Mucosa of gallbladder (tissue), 1 donor: ENCODE data around the gene ASIP. TPM values are rescaled to one million over a fixed set of nuclear protein-coding genes. Genes with fewer than 3 reads are reported as not detected.
"Not testable (repeated sequence)": the region's sequence is repeated elsewhere in the genome, so short reads cannot be mapped to it uniquely, and the experiment has no call there.

Experiments used
- DNase-seq: peaks from one replicate; pipeline ENCODE4 v3.0.0-alpha.2; 2020; ENCODE audit warnings: low spot score
- total RNA-seq: library from RNA; stranded (reverse); gene quantifications from one replicate; pipeline ENCODE4 v1.2.1, GENCODE V29; 2021
- donor health status: DM: no; HTN: no; CAD: no.

ASIP gene
- total RNA-seq, 1 donor from 2014 or later, result not detected

GRCh38 chr20:34242879-34243278 lies 1.7 kb downstream of the ASIP start:
- no peak for DNase-seq

DNA sequence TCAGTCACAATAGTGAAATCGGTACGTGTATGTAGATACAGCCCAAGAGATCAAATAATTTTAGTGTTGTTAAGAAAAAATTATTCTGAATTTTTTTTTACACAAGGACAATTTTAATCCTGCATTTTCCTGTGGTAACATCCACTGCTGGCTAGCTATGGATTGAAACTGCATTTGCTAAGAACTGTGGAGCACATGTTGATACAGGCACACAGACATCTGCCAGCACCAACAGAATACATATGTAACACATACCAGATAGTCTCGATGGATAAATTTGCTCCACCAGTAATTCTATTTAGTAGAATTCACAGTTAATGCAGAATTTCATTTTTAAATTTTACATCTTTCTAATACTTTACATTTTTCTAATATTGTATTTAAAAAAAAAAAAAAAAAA lies 2.2 kb downstream of the ASIP start:
- DNase-seq, result no peak

DNA sequence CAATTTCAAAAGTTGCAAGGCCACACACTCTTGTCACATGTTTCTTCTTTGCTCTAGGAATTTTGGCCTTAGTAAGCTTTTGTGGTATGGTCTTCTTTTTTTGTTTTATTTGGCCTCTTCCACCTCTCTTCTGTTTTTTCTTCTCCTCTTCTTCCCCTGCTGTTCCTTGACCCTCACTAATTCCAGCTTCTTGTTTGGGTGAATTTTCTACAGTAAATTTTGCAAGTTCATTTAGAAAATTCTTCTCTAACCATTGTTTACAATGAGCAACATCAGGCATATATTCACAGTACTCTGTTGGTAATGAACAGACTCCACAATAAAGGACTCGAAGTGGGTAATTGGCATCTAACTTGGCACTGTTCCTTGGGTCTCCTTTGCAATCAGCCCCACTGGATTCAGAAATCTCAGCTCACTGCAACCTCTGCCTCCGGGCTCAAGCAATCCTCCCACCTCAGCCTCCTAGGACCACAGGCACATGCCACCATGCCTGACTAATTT lies 5.0 kb downstream of the ASIP start:
- DNase-seq, result no peak

DNA sequence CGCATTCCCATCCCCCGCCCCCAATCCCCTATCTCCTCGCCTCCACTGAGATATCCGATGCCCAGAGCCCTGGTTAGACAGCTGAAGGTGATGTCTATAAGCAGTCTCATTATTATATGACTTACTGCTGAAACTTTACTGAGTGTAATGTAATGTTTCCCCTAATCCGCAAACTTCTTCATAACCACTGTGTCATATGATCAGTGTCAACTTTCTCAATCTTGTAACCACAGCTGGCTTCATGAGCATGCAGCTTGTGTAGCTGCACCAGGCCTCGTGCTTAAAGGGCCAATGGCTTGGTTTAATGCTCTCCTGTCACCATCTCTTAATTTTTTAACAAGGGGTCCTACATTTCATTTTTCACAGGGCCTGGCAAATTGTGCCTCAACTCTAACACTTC lies 8.1 kb downstream of the ASIP start:
- no peak for DNase-seq

GRCh38 chr20:34250005-34250404 lies 8.8 kb downstream of the ASIP start:
- DNase-seq, result no peak

- no peak for DNase-seq
Observed at GRCh38 chr20:34251619-34252018, 10.4 kb downstream of the ASIP start.

DNA sequence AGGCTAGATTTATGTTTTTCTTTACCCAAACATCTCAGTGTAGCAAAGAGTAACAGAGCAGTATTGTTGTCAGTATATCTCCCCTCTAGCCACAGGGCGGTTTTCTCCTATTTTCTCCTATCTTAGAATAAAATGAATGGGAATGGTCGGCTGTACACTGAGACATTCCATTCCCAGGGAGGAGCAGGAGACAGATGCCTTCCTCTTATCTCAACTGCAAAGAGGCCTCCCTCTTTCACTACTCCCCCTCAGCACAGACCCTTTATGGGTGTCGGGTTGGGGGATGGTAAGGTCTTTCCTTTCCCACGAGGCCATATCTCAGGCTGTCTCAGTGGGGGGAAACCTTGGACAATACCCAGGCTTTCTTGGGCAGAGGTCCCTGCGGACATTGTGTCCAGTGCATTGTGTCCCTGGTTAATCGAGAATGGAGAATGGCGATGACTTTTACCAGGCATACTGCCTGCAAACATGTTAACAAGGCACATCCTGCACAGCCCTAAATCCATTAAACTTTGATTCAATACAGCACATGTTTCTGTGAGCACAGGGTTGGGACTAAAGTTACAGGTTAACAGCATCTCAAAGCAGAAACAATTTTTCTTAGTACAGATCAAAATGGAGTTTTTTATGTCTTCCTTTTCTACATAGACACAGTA lies 11.3 kb downstream of the ASIP start:
- DNase-seq, result not testable (repeated sequence)

DNA sequence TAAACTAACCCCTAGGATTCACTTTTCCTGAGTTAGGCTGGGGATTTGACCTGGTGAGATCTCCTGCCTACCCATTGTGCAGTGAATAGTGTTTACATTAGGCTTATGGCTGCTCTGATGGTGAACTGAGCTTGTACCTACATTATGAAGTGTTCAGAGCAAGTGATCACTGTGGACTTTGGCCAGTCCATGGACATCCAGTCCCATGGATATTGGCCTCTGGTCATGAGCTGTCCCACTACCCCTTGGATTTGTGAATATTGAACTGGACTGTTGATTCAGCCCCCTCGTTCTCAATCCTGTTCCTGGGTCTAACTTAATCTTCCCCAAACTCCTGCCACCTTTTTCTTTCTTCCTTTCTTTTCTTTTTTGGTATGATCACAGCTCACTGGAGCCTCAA lies 13.8 kb downstream of the ASIP start:
- no peak for DNase-seq

DNA sequence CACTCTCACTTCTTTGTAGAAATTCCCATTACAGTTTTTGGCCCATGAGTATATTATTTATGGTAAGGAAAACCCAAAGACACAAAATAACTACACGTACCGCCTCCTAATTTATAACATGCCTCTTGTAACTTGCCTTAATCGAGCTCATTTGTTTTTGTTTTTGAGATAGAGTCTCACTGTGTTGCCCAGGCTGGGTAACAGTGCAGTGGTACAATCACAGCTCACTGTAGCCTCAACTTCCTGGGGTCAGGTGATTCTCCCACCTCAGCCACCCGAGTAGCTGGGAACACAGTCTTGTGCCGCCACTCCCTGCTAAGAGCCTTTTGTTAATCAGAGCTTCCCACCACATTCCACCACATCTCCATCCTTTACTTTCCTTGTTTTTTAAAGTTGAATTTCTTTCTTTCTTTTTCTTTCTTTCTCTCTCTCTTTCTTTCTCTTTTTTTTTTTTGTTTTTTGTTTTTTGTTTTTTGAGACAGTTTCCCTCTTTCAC lies 15.5 kb downstream of the ASIP start:
- DNase-seq, result no peak

- DNase-seq, result no peak
Observed at GRCh38 chr20:34260208-34260942, 19.2 kb downstream of the ASIP start.

DNA sequence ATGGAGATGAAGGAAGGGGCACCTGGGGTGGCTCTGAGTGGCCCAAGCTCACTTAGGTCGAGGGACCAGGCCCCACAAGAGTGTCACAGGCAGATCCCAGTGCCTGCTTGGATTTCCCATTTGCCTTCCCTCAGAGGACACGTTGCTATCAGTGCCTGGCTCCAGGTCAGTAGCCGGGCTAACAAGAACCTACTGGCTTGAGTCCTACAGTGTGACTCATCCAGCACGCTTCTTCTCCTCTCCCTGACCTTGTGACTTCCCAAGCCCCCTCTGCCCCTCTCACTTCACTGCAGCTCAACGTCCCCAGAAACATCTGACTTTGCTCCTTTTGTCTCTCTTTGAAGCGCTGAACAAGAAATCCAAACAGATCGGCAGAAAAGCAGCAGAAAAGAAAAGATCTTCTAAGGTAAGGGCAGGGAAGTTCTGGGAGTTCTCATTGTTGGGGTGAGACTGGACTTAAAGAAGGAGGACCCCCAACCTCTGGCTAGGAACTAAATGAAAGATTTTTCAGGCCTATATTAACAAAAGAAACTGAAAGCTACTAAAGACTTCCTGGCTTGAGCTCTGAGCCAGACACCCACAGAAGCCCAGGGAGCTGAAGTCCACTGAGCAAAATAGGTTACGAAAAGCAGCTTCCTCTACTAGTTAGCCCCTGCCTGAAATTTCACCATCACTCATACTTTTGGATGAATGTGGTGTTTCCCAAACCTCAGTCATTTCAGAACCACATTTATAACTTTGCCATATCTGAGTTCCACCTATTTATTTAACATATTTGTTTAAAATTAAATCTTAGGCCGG lies 21.5 kb downstream of the ASIP start:
- DNase-seq, result peak; percentile 41

DNA sequence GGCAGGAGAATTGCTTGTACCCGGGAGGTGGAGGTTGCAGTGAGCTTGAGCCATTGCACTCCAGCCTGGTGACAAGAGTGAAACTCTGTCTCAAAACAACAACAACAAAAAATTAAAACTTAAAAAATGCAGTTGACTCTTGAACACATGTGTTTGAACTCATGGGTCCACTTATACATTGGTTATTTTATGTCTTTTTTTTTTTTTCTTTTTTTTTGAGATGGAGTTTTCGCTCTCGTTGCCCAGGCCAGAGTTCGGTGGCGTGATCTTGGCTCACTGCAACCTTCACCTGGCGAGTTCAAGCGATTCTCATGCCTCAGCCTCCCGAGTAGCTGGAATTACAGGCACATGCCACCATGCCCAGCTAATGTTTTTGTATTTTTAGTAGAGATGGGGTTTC lies 22.2 kb downstream of the ASIP start:
- DNase-seq, result not testable (repeated sequence)

DNA sequence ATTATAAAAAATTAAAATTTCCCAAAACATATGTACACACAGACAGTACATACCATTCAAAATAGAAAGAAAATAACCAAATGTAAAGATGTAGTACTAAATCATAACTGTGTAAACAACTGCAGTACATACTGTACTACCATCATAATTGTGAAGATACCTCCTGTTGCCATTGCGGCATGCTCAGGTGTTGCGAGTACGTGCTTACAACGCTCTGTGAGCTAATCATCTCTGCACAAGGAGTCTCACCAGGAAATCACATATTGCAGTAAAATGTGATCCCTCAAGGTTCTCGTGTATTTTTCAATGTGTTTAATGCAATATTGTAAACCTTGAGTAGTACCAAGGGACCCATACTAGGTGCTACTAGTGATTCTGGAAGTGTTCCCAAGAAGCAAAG lies 22.9 kb downstream of the ASIP start:
- no peak for DNase-seq

DNA sequence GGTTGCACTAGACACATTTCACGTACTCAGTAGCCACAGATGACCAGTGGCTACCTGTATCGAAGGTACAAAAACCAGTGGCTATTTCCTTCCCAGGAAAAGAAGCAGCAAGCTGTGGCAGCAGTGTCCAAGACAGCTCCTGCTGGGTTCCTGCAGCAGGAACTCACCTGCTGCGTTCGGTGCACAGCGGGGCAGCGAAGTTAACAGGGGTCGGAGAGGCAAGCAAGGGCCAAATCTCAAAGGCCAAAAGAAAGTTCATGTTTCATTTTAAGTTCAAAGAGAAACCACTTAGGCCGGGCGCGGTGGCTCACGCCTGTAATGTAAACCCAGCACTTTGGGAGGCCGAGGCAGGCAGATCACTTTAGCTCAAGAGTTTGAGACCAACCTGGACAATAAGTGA lies 26.9 kb downstream of the ASIP start:
- no peak for DNase-seq

DNA sequence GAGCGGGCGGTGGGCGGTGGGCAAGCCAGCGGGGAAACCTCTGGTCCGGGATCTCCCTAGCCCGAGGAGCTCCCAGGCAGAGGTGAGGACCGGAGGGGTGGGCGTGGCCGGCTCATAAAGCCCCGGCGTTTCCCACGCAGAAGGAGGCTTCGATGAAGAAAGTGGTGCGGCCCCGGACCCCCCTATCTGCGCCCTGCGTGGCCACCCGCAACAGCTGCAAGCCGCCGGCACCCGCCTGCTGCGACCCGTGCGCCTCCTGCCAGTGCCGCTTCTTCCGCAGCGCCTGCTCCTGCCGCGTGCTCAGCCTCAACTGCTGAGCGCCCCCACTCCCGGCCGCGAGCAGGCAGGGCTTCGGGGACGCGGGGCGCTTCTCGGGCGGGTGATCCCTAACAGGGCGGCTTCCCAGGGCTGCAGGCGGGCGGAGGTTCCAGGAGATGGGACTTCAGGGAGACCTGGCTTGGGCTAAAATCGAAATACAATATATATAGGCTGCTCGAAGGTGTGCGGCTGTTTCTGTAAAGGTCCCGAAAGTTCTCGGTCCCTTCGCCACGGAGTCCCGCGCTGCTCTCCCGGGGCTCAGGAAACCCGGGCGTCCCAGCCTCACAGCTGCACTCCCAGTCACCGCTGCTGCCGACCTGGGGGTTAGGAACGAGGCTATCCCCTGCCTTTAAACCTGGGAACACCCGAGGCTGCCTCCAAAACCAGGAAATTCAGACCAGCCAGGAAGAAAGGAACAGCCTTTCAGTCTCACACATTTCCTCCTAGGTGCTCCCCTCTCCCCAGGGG lies 27.8 kb downstream of the ASIP start:
- peak; percentile 20 for DNase-seq

GRCh38 chr20:34269996-34270627 lies 28.9 kb downstream of the ASIP start:
- DNase-seq, result peak; percentile 34

- DNase-seq, result no peak
Observed at GRCh38 chr20:34271956-34272355, 30.7 kb downstream of the ASIP start.

DNA sequence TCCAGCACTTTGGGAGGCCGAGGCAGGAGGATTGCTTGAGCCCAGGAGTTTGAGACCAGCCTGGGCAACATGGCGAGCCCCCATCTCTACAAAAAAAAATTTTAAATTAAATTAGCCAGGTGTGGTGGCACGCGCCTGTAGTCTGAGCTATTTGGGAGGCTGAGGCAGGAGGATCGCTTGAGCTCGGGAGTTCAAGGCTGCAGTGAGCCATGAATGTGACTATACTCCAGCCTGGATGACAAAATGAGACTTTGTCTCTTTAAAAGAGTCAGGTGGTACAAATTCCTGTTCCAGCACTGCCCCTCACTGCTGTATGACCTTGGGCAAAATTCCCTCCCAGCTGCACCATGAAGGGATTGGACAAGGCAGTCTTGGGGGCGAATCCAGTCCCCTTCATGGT lies 33.5 kb downstream of the ASIP start:
- no peak for DNase-seq

DNA sequence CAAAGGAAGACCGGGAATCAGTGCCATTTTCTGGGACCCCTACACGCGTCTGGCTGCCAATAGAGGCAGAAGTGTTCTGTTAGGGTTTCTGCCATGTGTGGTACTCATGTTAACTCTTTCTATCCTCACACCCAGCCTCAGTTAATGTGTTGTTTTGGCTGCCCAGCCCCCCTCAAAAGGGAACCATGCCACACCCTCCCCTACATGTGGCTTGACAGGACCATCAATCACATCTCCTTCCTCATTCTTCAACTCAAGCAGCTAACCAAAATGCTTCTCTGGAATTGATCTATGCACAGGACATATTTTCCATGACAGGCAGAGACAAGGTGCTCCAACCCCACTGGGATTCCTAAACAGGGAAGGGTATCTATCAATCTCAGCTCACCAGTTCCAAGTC lies 40.0 kb downstream of the ASIP start:
- DNase-seq, result no peak

- DNase-seq, result no peak
Observed at GRCh38 chr20:34282041-34282440, 40.8 kb downstream of the ASIP start.

- no peak for DNase-seq
Observed at GRCh38 chr20:34283844-34284243, 42.6 kb downstream of the ASIP start.
